Endodermal cell (in vitro differentiated cells): ENCODE measurements around the gene CCNH. TPM values are rescaled to one million over a fixed set of nuclear protein-coding genes. Genes with fewer than 3 reads are reported as not detected.

ENCODE experiments used
- DNase-seq: peaks from one replicate; pipeline ENCODE4 v3.0.0-alpha.2; 2017
- H3K27ac ChIP-seq: 2 replicates; pipeline ENCODE4 v1.5.1; 2013; ENCODE audit warnings: mild to moderate bottlenecking, low read depth, low read length, moderate library complexity
- H3K27me3 ChIP-seq: 2 replicates; pipeline ENCODE4 v1.6.1; 2013; ENCODE audit warnings: mild to moderate bottlenecking, low read length, moderate library complexity; ENCODE audit not compliant: insufficient read depth, control insufficient read depth, poor library complexity, severe bottlenecking
- H3K36me3 ChIP-seq: 2 replicates; pipeline ENCODE4 v1.7.0; 2013; ENCODE audit warnings: mild to moderate bottlenecking, low read length, moderate library complexity; ENCODE audit not compliant: control insufficient read depth, insufficient read depth
- H3K4me1 ChIP-seq: one replicate; pipeline ENCODE4 v1.7.0; 2013; ENCODE audit warnings: low read length; ENCODE audit not compliant: control insufficient read depth, insufficient read depth
- H3K4me3 ChIP-seq: 2 replicates; pipeline ENCODE4 v1.5.1; 2013; ENCODE audit warnings: mild to moderate bottlenecking, low read length, moderate library complexity
- H3K9ac ChIP-seq: 2 replicates; pipeline ENCODE4 v1.6.1; 2013; ENCODE audit warnings: mild to moderate bottlenecking, low read length, moderate library complexity; ENCODE audit not compliant: poor library complexity, severe bottlenecking; ENCODE audit errors: extremely low read depth
- H3K9me3 ChIP-seq: 2 replicates; pipeline ENCODE4 v1.6.1; 2013; ENCODE audit warnings: mild to moderate bottlenecking, low read length, moderate library complexity; ENCODE audit not compliant: control insufficient read depth
- H3K27ac Mint-ChIP-seq: 2 replicates; pipeline ENCODE4 v1.8.0; 2020; ENCODE audit warnings: mixed read lengths
- H3K27me3 Mint-ChIP-seq: 2 replicates; pipeline ENCODE4 v1.8.0; 2021; ENCODE audit warnings: mild to moderate bottlenecking, mixed read lengths; ENCODE audit not compliant: insufficient read depth
- H3K36me3 Mint-ChIP-seq: 2 replicates; pipeline ENCODE4 v1.8.0; 2020; ENCODE audit warnings: low read depth, mixed read lengths
- H3K4me1 Mint-ChIP-seq: 2 replicates; pipeline ENCODE4 v1.8.0; 2020; ENCODE audit warnings: mixed read lengths
- H3K4me3 Mint-ChIP-seq: 2 replicates; pipeline ENCODE4 v1.8.0; 2020; ENCODE audit warnings: mild to moderate bottlenecking, moderate library complexity, mixed read lengths
- H3K9me3 Mint-ChIP-seq: 2 replicates; pipeline ENCODE4 v1.8.0; 2020; ENCODE audit warnings: mild to moderate bottlenecking, mixed read lengths
- WGBS, 2 experiments: methylation state at CpG; one replicate each; pipeline versions ENCODE4 v1.1.5 to v1.1.7; 2013; ENCODE audit warnings: missing lambda C conversion rate in 2 of 2, mixed read lengths in 1 of 2; ENCODE audit not compliant: insufficient coverage in 1 of 2, insufficient read length in 1 of 2; 5-methylcytosine and 5-hydroxymethylcytosine counted together
- total RNA-seq, 2 donors: library from RNA; stranded (reverse); fragmentation: NEBNext Ultra II Directional in 1 of 2; extraction: Animal tissue kit (Norgen Biotek cat#: 25700) in 1 of 2; gene quantifications; 2 replicates in 1 of 2; 3 replicates in 1 of 2; pipeline ENCODE4 v1.2.1, GENCODE V29; 2021
- TF ChIP-seq, protein P1 (sequence below): fragments of 200-600 bp; sonication (generic); conservative IDR thresholded peaks from 2 replicates; pipeline ENCODE4 v1.5.0; 2021; ENCODE audit warnings: antibody characterized with exemption, mild to moderate bottlenecking

Gene CCNH
- total RNA-seq, 2 donors from 2014 or later = 34.4 to 37.7 TPM

DNA sequence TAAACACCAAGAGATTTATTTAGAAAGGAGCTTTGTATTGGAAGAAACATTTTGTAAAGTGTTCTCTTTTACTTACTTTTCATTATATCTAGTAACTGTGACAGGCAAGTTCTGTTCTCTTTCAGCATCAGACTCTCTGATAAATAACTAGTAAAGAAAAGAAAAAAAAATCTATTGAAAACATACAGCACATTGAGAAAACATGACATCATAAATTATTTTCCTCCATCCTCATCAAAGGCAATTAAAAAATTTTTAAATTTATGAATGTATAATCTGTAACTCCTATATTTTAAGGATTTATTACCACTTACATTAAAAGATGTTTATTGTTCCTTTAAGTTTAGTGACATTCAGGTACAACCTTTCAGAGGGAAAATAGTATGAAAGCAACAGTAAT lies 11.1 kb downstream of the CCNH start:
- no peaks in the 10 kb centered on the region for H3K4me1 ChIP-seq
- Mint-ChIP-seq H3K4me1 (no peaks in the 10 kb centered on the region), H3K9me3 (peaks cover 6% of the 10 kb centered on the region), H3K4me3 (no peak overlapping the region), H3K27ac (no peak overlapping the region), H3K27me3 (no peaks in the 10 kb centered on the region), H3K36me3 (peaks cover 70% of the 10 kb centered on the region)
- TF ChIP-seq, protein P1, sequence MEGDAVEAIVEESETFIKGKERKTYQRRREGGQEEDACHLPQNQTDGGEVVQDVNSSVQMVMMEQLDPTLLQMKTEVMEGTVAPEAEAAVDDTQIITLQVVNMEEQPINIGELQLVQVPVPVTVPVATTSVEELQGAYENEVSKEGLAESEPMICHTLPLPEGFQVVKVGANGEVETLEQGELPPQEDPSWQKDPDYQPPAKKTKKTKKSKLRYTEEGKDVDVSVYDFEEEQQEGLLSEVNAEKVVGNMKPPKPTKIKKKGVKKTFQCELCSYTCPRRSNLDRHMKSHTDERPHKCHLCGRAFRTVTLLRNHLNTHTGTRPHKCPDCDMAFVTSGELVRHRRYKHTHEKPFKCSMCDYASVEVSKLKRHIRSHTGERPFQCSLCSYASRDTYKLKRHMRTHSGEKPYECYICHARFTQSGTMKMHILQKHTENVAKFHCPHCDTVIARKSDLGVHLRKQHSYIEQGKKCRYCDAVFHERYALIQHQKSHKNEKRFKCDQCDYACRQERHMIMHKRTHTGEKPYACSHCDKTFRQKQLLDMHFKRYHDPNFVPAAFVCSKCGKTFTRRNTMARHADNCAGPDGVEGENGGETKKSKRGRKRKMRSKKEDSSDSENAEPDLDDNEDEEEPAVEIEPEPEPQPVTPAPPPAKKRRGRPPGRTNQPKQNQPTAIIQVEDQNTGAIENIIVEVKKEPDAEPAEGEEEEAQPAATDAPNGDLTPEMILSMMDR = no peak
- H3K4me3 ChIP-seq = no peak overlapping the region
- no peak overlapping the region for H3K9ac ChIP-seq
- peaks cover 12% of the 10 kb centered on the region for H3K9me3 ChIP-seq
- H3K27ac ChIP-seq = no peak overlapping the region
- H3K27me3 ChIP-seq = no peaks in the 10 kb centered on the region
- DNase-seq = no peak
- peaks cover 98% of the 10 kb centered on the region for H3K36me3 ChIP-seq

GRCh38 chr5:87400305-87400899 lies 12.3 kb downstream of the CCNH start:
- H3K27me3 Mint-ChIP-seq = no peaks in the 10 kb centered on the region
- H3K4me3 ChIP-seq = no peak overlapping the region
- H3K36me3 ChIP-seq = peaks cover 95% of the 10 kb centered on the region

DNA sequence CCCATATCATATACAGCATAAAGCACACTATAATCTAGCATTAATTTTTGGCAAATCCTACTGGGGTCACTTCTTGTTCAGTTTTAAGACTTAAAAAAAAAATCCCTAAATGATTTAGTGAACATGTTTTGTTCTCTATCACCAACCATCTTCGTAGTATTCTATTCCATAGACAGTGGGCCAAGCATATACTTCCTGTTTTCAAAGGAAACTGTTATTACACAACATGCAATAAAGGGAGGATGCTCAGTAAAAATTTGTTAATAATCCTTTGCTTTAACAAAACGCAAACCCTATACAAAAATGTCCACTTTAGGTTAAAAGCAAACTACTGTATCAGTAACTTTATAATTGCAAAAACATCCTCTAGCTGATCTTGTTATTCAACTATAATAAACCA lies 13.0 kb downstream of the CCNH start:
- Mint-ChIP-seq H3K4me3 (no peak overlapping the region), H3K27me3 (no peaks in the 10 kb centered on the region), H3K36me3 (peaks cover 76% of the 10 kb centered on the region), H3K27ac (no peak overlapping the region), H3K9me3 (peaks cover 6% of the 10 kb centered on the region), H3K4me1 (no peaks in the 10 kb centered on the region)
- Histone ChIP-seq H3K9ac (no peak overlapping the region), H3K27ac (no peak overlapping the region), H3K36me3 (peaks cover 95% of the 10 kb centered on the region), H3K27me3 (no peaks in the 10 kb centered on the region), H3K9me3 (peaks cover 12% of the 10 kb centered on the region), H3K4me1 (no peaks in the 10 kb centered on the region), H3K4me3 (no peak overlapping the region)
- no peak for DNase-seq
- TF ChIP-seq, protein P1 = no peak
- 98 to 100% methylated on average over 1 to 2 of the region's 2 CpGs for WGBS, 2 experiments

More at GRCh38 chr5:87400305-87400899, 12.3 kb downstream of the CCNH start:
- WGBS, 2 experiments = 91 to 96% methylated on average over 3 of the region's 4 CpGs
- Histone ChIP-seq H3K9ac (no peak overlapping the region), H3K9me3 (peaks cover 12% of the 10 kb centered on the region), H3K27me3 (no peaks in the 10 kb centered on the region), H3K4me1 (no peaks in the 10 kb centered on the region), H3K27ac (no peak overlapping the region)
- peaks cover 6% of the 10 kb centered on the region for H3K9me3 Mint-ChIP-seq
- no peak overlapping the region for H3K4me3 Mint-ChIP-seq
- H3K36me3 Mint-ChIP-seq = peaks cover 73% of the 10 kb centered on the region
- H3K27ac Mint-ChIP-seq = no peak overlapping the region
- DNase-seq = no peak
- TF ChIP-seq, protein P1 = peak; percentile 85
- H3K4me1 Mint-ChIP-seq = no peaks in the 10 kb centered on the region
